PC-3 (cell line): ENCODE data around the gene MYLK4. TPM values are rescaled to one million over a fixed set of nuclear protein-coding genes. Genes with fewer than 3 reads are reported as not detected.

ENCODE experiments used
- ATAC-seq: fragments of 200-7000 bp; cut with Tn5 transposase; 2 replicates; pipeline ENCODE4 v1.9.1; 2020; ENCODE audit warnings: mild to moderate bottlenecking, moderate library complexity
- BruUV-seq: library from RNA; stranded (reverse); fragments of 400-500 nt; replicated peaks from 2 replicates; lab custom pipeline; 2021; lab: Mats Ljungman, UMichigan
- CTCF ChIA-PET: fragments of 300-600 bp; sonication (Branson Sonifier 250); formaldehyde crosslinking; loops from one replicate; lab custom pipeline; 2022; ENCODE audit warnings: antibody characterized with exemption; lab: Charles Lee
- POLR2A ChIA-PET: fragments of 300-600 bp; sonication (Branson Sonifier 250); formaldehyde crosslinking; loops from one replicate; lab custom pipeline; 2022; ENCODE audit warnings: antibody characterized with exemption; ENCODE audit not compliant: unreplicated experiment; lab: Charles Lee
- DNase-seq: peaks from one replicate; pipeline ENCODE4 v3.0.0-alpha.2; 2015
- H2AFZ ChIP-seq: fragments of 300-600 bp; sonication (generic); 2 replicates; pipeline ENCODE4 v1.6.0; 2016; ENCODE audit warnings: antibody characterized with exemption, low read length
- H3F3A ChIP-seq: fragments of 300-600 bp; sonication (generic); one replicate; pipeline ENCODE4 v1.6.0; 2017; ENCODE audit warnings: antibody characterized with exemption, low read length, control low read depth, mild to moderate bottlenecking; ENCODE audit not compliant: unreplicated experiment
- H3K27ac ChIP-seq: fragments of 300-600 bp; sonication (generic); 2 replicates; pipeline ENCODE4 v1.5.1; 2016; ENCODE audit warnings: mild to moderate bottlenecking, low read length
- H3K27me3 ChIP-seq: fragments of 300-600 bp; sonication (generic); 2 replicates; pipeline ENCODE4 v1.6.1; 2016; ENCODE audit warnings: low read length, mixed read lengths
- H3K36me3 ChIP-seq: fragments of 300-600 bp; sonication (generic); 2 replicates; pipeline ENCODE4 v1.6.1; 2016; ENCODE audit warnings: low read depth, mixed run types, low read length, mixed read lengths
- H3K4me1 ChIP-seq: fragments of 300-600 bp; sonication (generic); 2 replicates; pipeline ENCODE4 v1.5.1; 2016; ENCODE audit warnings: low read length; ENCODE audit not compliant: insufficient read depth
- H3K4me2 ChIP-seq: fragments of 300-600 bp; sonication (generic); 2 replicates; pipeline ENCODE4 v1.6.0; 2016; ENCODE audit warnings: low read length
- H3K4me3 ChIP-seq: fragments of 300-600 bp; sonication (generic); 2 replicates; pipeline ENCODE4 v1.5.1; 2016; ENCODE audit warnings: mild to moderate bottlenecking, low read length, mixed read lengths
- H3K79me2 ChIP-seq: fragments of 300-600 bp; sonication (generic); 2 replicates; pipeline ENCODE4 v1.6.1; 2017; ENCODE audit warnings: low read length, mixed read lengths
- H3K9ac ChIP-seq: fragments of 300-600 bp; sonication (generic); 2 replicates; pipeline ENCODE4 v1.6.0; 2016; ENCODE audit warnings: mild to moderate bottlenecking, low read length
- H3K9me2 ChIP-seq: fragments of 300-600 bp; sonication (generic); replicated peaks from 2 replicates; pipeline ENCODE4 v1.6.1; 2016; ENCODE audit warnings: mixed run types, low read length, mixed read lengths
- H3K9me3 ChIP-seq: fragments of 300-600 bp; sonication (generic); 2 replicates; pipeline ENCODE4 v1.6.1; 2016; ENCODE audit warnings: low read length, mixed read lengths
- H4K20me1 ChIP-seq: fragments of 300-600 bp; sonication (generic); 2 replicates; pipeline ENCODE4 v1.6.1; 2016; ENCODE audit warnings: low read length, mixed read lengths
- CTCF ChIP-seq: fragments of 300-600 bp; sonication (generic); conservative IDR thresholded peaks from 2 replicates; pipeline ENCODE4 v1.5.1; 2017; ENCODE audit warnings: antibody characterized with exemption, low read depth, mild to moderate bottlenecking, low read length
- EZH2 ChIP-seq: fragments of 300-600 bp; sonication (generic); IDR thresholded peaks from one replicate; pipeline ENCODE4 v1.6.1; 2017; ENCODE audit warnings: antibody characterized with exemption, mild to moderate bottlenecking, low read length; ENCODE audit not compliant: unreplicated experiment
- EZH2phosphoT487 ChIP-seq: fragments of 300-600 bp; sonication (generic); IDR thresholded peaks from 2 replicates; pipeline ENCODE4 v1.6.1; 2018; ENCODE audit warnings: mild to moderate bottlenecking, antibody characterized with exemption, low read length, borderline replicate concordance
- intact Hi-C: fragments of 100-400 bp; cut with micrococcal nuclease; formaldehyde crosslinking; loops from 2 replicates; pipeline ENCODE4 v1.9.0; 2023
- total RNA-seq: library from RNA; depleted of rRNA; stranded (reverse); fragments of >200 nt; gene quantifications from 2 replicates; pipeline ENCODE4 v1.2.3, GENCODE V29; 2014

Gene MYLK4
- total RNA-seq, 1 experiment from 2014 or later = 0.11 TPM

GRCh38 chr6:2737885-2738284, 12.8 kb downstream of the MYLK4 start:
- intact Hi-C loops = loop anchor here (1.0 to 2.0 kb wide), 2 partner anchors 53 to 194 kb away; no protein-coding TSS in a partner anchor
- POLR2A ChIA-PET = interaction anchor here (0.7 kb wide), 1 partner anchor 445 kb away, joined by 3 read pairs; no protein-coding TSS in a partner anchor
- Histone ChIP-seq H3K27ac (no peak overlapping the region), H3K27me3 (no peaks in the 10 kb centered on the region), H4K20me1 (no peaks in the 10 kb centered on the region), H3K4me2 (peak overlapping the region; percentile 12), H2AFZ (peak overlapping the region; percentile 18; the same call in 1 of the 2 replicates), H3K9me3 (no peaks in the 10 kb centered on the region), H3K4me3 (no peak overlapping the region), H3K79me2 (no peaks in the 10 kb centered on the region), H3K9me2 (no peaks in the 10 kb centered on the region), H3K4me1 (peaks cover 5% of the 10 kb centered on the region; the same call in 1 of the 2 replicates), H3F3A (no peaks in the 10 kb centered on the region), H3K9ac (no peak overlapping the region), H3K36me3 (no peaks in the 10 kb centered on the region)
- ATAC-seq (no peak), DNase-seq (no peak)
- BruUV-seq = no TSS peak
- TF ChIP-seq CTCF (no peak), EZH2 (no peak), EZH2phosphoT487 (no peak)
- CTCF ChIA-PET = interaction anchor here (0.6 to 1.0 kb wide), 13 partner anchors 9 to 324 kb away, joined by 3 to 12 read pairs (median 3); partner anchors contain the start of gene MYLK4

GRCh38 chr6:2734488-2735166, 16.1 kb downstream of the MYLK4 start:
- CTCF ChIA-PET = no interaction called here
- no peaks in the 10 kb centered on the region for H3K79me2 ChIP-seq
- no peak overlapping the region for H3K4me2 ChIP-seq
- ATAC-seq (no peak), DNase-seq (no peak)
- H3K27ac ChIP-seq = no peak overlapping the region
- POLR2A ChIA-PET = no interaction called here
- TF ChIP-seq EZH2phosphoT487 (no peak), CTCF (no peak), EZH2 (no peak)
- H3K4me3 ChIP-seq = no peak overlapping the region
- H3K4me1 ChIP-seq = peaks cover 18% of the 10 kb centered on the region
- no peaks in the 10 kb centered on the region for H3F3A ChIP-seq
- BruUV-seq = no TSS peak
- no peaks in the 10 kb centered on the region for H3K36me3 ChIP-seq
- H4K20me1 ChIP-seq = no peaks in the 10 kb centered on the region
- H3K9me2 ChIP-seq = no peaks in the 10 kb centered on the region
- no peaks in the 10 kb centered on the region for H3K27me3 ChIP-seq
- H2AFZ ChIP-seq = no peak overlapping the region
- H3K9me3 ChIP-seq = no peaks in the 10 kb centered on the region
- intact Hi-C loops = no loop called here
- no peak overlapping the region for H3K9ac ChIP-seq
